Loucy (cell line): Measurements from ENCODE around the gene MAP3K5.

Experiments
- H2AFZ ChIP-seq: fragments of 200-600 bp; sonication (generic); 2 replicates; pipeline ENCODE4 v1.6.0; 2016; ENCODE audit warnings: antibody characterized with exemption, mild to moderate bottlenecking, low read length, moderate library complexity
- H3F3A ChIP-seq: fragments of 200-600 bp; 2 replicates; pipeline ENCODE4 v1.6.0; 2016; ENCODE audit warnings: antibody characterized with exemption, low read depth, mild to moderate bottlenecking
- H3K27me3 ChIP-seq: fragments of 200-600 bp; sonication (generic); 2 replicates; pipeline ENCODE4 v1.6.1; 2014; ENCODE audit warnings: low read length, mild to moderate bottlenecking; ENCODE audit not compliant: insufficient read depth, poor library complexity, severe bottlenecking
- H3K36me3 ChIP-seq: fragments of 200-600 bp; sonication (generic); 2 replicates; pipeline ENCODE4 v1.6.1; 2016; ENCODE audit warnings: low read length; ENCODE audit not compliant: insufficient read depth
- H3K4me1 ChIP-seq: fragments of 200-600 bp; sonication (generic); 2 replicates; pipeline ENCODE4 v1.5.1; 2014; ENCODE audit warnings: low read length, mild to moderate bottlenecking; ENCODE audit not compliant: insufficient read depth, poor library complexity, severe bottlenecking
- H3K4me2 ChIP-seq: fragments of 200-600 bp; sonication (generic); 2 replicates; pipeline ENCODE4 v1.6.0; 2014; ENCODE audit warnings: antibody characterized with exemption, low read length, low read depth, mild to moderate bottlenecking; ENCODE audit not compliant: poor library complexity, severe bottlenecking
- H3K4me3 ChIP-seq: fragments of 200-600 bp; sonication (generic); 2 replicates; pipeline ENCODE4 v1.5.1; 2014; ENCODE audit warnings: low read length, mild to moderate bottlenecking, mixed read lengths; ENCODE audit not compliant: poor library complexity, severe bottlenecking
- H3K79me2 ChIP-seq: fragments of 200-600 bp; sonication (generic); 2 replicates; pipeline ENCODE4 v1.6.1; 2014; ENCODE audit warnings: low read length; ENCODE audit not compliant: insufficient read depth
- H3K9ac ChIP-seq: fragments of 200-600 bp; sonication (generic); 2 replicates; pipeline ENCODE4 v1.6.0; 2014; ENCODE audit warnings: mild to moderate bottlenecking, low read depth, low read length, moderate library complexity; ENCODE audit not compliant: poor library complexity, severe bottlenecking
- H3K9me2 ChIP-seq: fragments of 200-600 bp; sonication (generic); replicated peaks from 2 replicates; pipeline ENCODE4 v1.6.1; 2016; ENCODE audit warnings: low read depth, low read length, mixed read lengths
- H3K9me3 ChIP-seq: fragments of 200-600 bp; sonication (generic); 2 replicates; pipeline ENCODE4 v1.6.1; 2014; ENCODE audit warnings: mild to moderate bottlenecking, antibody characterized with exemption, low read length, low read depth; ENCODE audit not compliant: insufficient read depth
- H4K20me1 ChIP-seq: fragments of 200-600 bp; sonication (generic); 2 replicates; pipeline ENCODE4 v1.6.0; 2014; ENCODE audit warnings: antibody characterized with exemption, low read length, mild to moderate bottlenecking; ENCODE audit not compliant: insufficient read depth, poor library complexity, severe bottlenecking
- CTCF ChIP-seq: fragments of 200-600 bp; sonication (generic); conservative IDR thresholded peaks from 2 replicates; pipeline ENCODE4 v1.5.1; 2014; ENCODE audit warnings: mild to moderate bottlenecking, antibody characterized with exemption, low read length
- EZH2phosphoT487 ChIP-seq: fragments of 200-600 bp; IDR thresholded peaks from 2 replicates; pipeline ENCODE4 v1.6.1; 2018; ENCODE audit warnings: antibody characterized with exemption, mild to moderate bottlenecking, moderate library complexity, borderline replicate concordance

Gene MAP3K5

GRCh38 chr6:136779682-136780081 is 12.6 kb downstream of the MAP3K5 start:
- H3K79me2 ChIP-seq: no peaks in the 10 kb centered on the region
- H3K9me3 ChIP-seq: no peaks in the 10 kb centered on the region
- H3K36me3 ChIP-seq: no peaks in the 10 kb centered on the region
- no peaks in the 10 kb centered on the region for H3K27me3 ChIP-seq
- no peak overlapping the region for H3K4me3 ChIP-seq
- H3K4me2 ChIP-seq: no peak overlapping the region
- TF ChIP-seq EZH2phosphoT487 (no peak), CTCF (no peak)
- H4K20me1 ChIP-seq: no peaks in the 10 kb centered on the region
- no peak overlapping the region for H2AFZ ChIP-seq
- H3K4me1 ChIP-seq: peaks cover 29% of the 10 kb centered on the region
- no peak overlapping the region for H3K9ac ChIP-seq
- no peaks in the 10 kb centered on the region for H3K9me2 ChIP-seq
- no peaks in the 10 kb centered on the region; the same call in 1 of the 2 replicates for H3F3A ChIP-seq

GRCh38 chr6:136777651-136778050 is 14.6 kb downstream of the MAP3K5 start:
- Histone ChIP-seq H3K27me3 (no peaks in the 10 kb centered on the region), H3F3A (no peaks in the 10 kb centered on the region; the same call in 1 of the 2 replicates), H3K4me3 (no peak overlapping the region), H3K4me1 (peaks cover 8% of the 10 kb centered on the region), H3K9ac (no peak overlapping the region), H3K9me3 (no peaks in the 10 kb centered on the region), H3K36me3 (no peaks in the 10 kb centered on the region), H4K20me1 (no peaks in the 10 kb centered on the region), H3K79me2 (no peaks in the 10 kb centered on the region), H3K4me2 (no peak overlapping the region), H2AFZ (no peak overlapping the region), H3K9me2 (no peaks in the 10 kb centered on the region)
- TF ChIP-seq CTCF (no peak), EZH2phosphoT487 (no peak)

- H3K9me2 ChIP-seq: no peaks in the 10 kb centered on the region
- no peak overlapping the region for H3K4me3 ChIP-seq
- H4K20me1 ChIP-seq: no peaks in the 10 kb centered on the region
- no peaks in the 10 kb centered on the region for H3K4me1 ChIP-seq
- H3K36me3 ChIP-seq: no peaks in the 10 kb centered on the region
- no peak overlapping the region for H3K4me2 ChIP-seq
- H3K9ac ChIP-seq: no peak overlapping the region
- no peak for TF ChIP-seq CTCF
- TF ChIP-seq EZH2phosphoT487: no peak
- no peaks in the 10 kb centered on the region for H3K79me2 ChIP-seq
- no peaks in the 10 kb centered on the region for H3K9me3 ChIP-seq
- no peaks in the 10 kb centered on the region for H3K27me3 ChIP-seq
- H2AFZ ChIP-seq: no peak overlapping the region
- H3F3A ChIP-seq: no peaks in the 10 kb centered on the region; the same call in 1 of the 2 replicates
Measured at GRCh38 chr6:136775548-136775947, 16.7 kb downstream of the MAP3K5 start.
